RWPE2 (cell line): ENCODE results near the gene MACROD2.

ENCODE experiments used
- ATAC-seq: fragments of 200-7000 bp; cut with Tn5 transposase; 3 replicates; pipeline ENCODE4 v1.9.1; 2021; ENCODE audit warnings: low read depth
- DNase-seq: peaks from one replicate; pipeline ENCODE4 v3.0.0-alpha.2; 2020; ENCODE audit warnings: low spot score
- H3K27ac ChIP-seq: fragments of 450-650 bp; 2 replicates; pipeline ENCODE4 v1.5.1; 2017; ENCODE audit warnings: mild to moderate bottlenecking; ENCODE audit not compliant: poor library complexity, severe bottlenecking
- H3K27me3 ChIP-seq: fragments of 250-450 bp; sonication (Bioruptor Pico); 2 replicates; pipeline ENCODE4 v1.5.1; 2021; ENCODE audit warnings: mild to moderate bottlenecking, moderate library complexity; ENCODE audit not compliant: insufficient read depth, poor library complexity, severe bottlenecking
- H3K36me3 ChIP-seq: fragments of 250-450 bp; sonication (Bioruptor Pico); 2 replicates; pipeline ENCODE4 v1.5.1; 2020; ENCODE audit warnings: low read depth, mild to moderate bottlenecking, moderate library complexity
- H3K4me1 ChIP-seq: fragments of 250-450 bp; sonication (Bioruptor Pico); 2 replicates; pipeline ENCODE4 v1.5.1; 2021; ENCODE audit warnings: mild to moderate bottlenecking, moderate library complexity; ENCODE audit not compliant: insufficient read depth, poor library complexity, severe bottlenecking
- H3K4me3 ChIP-seq: fragments of 250-450 bp; sonication (Bioruptor Pico); 2 replicates; pipeline ENCODE4 v1.5.1; 2021; ENCODE audit warnings: mild to moderate bottlenecking, moderate library complexity; ENCODE audit not compliant: severe bottlenecking
- H3K9me3 ChIP-seq: fragments of 250-450 bp; sonication (Bioruptor Pico); 2 replicates; pipeline ENCODE4 v1.5.1; 2021; ENCODE audit warnings: mild to moderate bottlenecking, moderate library complexity; ENCODE audit not compliant: severe bottlenecking
- TF ChIP-seq, protein P1 (sequence below): fragments of 450-650 bp; IDR thresholded peaks from one replicate; pipeline ENCODE4 v1.5.1; 2017; ENCODE audit warnings: mild to moderate bottlenecking, moderate library complexity; ENCODE audit not compliant: poor library complexity, severe bottlenecking

The MACROD2 gene

DNA sequence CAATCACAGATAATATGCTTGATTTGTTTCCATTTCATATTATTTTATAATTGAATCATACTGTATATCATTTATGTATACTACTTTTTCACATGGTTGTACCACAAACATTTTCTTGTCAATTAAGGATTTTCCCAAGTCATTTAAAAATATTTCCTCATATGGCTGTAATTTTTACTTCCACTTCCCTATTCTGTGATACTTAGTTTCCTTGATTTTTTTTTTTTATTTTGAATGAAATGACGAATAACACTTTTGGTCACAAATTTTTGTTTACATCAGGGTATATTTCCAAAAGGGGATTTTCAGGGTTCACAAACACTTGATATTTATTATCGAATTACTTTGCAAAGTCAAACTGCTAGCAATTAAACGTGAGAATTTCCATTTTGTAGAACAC is 2062.3 kb downstream of the MACROD2 start:
- Histone ChIP-seq H3K4me3 (no peak overlapping the region), H3K9me3 (no peaks in the 10 kb centered on the region), H3K27ac (no peak overlapping the region), H3K36me3 (no peaks in the 10 kb centered on the region), H3K4me1 (no peaks in the 10 kb centered on the region), H3K27me3 (no peaks in the 10 kb centered on the region)
- ATAC-seq (no peak), DNase-seq (no peak)
- TF ChIP-seq, protein P1, sequence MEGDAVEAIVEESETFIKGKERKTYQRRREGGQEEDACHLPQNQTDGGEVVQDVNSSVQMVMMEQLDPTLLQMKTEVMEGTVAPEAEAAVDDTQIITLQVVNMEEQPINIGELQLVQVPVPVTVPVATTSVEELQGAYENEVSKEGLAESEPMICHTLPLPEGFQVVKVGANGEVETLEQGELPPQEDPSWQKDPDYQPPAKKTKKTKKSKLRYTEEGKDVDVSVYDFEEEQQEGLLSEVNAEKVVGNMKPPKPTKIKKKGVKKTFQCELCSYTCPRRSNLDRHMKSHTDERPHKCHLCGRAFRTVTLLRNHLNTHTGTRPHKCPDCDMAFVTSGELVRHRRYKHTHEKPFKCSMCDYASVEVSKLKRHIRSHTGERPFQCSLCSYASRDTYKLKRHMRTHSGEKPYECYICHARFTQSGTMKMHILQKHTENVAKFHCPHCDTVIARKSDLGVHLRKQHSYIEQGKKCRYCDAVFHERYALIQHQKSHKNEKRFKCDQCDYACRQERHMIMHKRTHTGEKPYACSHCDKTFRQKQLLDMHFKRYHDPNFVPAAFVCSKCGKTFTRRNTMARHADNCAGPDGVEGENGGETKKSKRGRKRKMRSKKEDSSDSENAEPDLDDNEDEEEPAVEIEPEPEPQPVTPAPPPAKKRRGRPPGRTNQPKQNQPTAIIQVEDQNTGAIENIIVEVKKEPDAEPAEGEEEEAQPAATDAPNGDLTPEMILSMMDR = no peak

DNA sequence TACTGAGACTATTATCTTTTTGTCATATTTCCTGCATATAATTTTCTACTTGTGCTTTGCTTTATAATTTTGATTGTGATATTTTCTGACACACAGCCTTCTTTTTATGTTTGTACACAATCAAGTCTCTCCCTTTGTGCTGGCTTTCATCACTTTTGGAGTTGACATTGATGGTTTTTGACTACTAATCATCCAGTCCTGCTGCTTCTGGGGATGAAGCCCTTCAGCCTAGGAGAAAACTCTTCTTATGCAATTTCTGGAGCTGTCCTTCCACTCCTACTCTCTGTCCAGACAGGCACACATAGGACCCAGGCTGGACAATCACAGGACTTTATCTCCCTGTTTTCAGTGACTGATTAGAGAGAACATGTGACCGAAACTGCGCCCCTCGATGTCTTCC is 2063.0 kb downstream of the MACROD2 start:
- no peak for DNase-seq
- Histone ChIP-seq H3K4me3 (no peak overlapping the region), H3K27me3 (no peaks in the 10 kb centered on the region), H3K4me1 (no peaks in the 10 kb centered on the region), H3K9me3 (no peaks in the 10 kb centered on the region), H3K27ac (no peak overlapping the region), H3K36me3 (no peaks in the 10 kb centered on the region)
- ATAC-seq = no peak
- TF ChIP-seq, protein P1 = no peak

GRCh38 chr20:16059841-16060240 is 2064.5 kb downstream of the MACROD2 start:
- Histone ChIP-seq H3K36me3 (no peaks in the 10 kb centered on the region), H3K4me3 (no peak overlapping the region), H3K27me3 (no peaks in the 10 kb centered on the region), H3K27ac (no peak overlapping the region), H3K4me1 (no peaks in the 10 kb centered on the region), H3K9me3 (no peaks in the 10 kb centered on the region)
- TF ChIP-seq, protein P1 = no peak
- no peak for DNase-seq
- ATAC-seq = no peak

DNA sequence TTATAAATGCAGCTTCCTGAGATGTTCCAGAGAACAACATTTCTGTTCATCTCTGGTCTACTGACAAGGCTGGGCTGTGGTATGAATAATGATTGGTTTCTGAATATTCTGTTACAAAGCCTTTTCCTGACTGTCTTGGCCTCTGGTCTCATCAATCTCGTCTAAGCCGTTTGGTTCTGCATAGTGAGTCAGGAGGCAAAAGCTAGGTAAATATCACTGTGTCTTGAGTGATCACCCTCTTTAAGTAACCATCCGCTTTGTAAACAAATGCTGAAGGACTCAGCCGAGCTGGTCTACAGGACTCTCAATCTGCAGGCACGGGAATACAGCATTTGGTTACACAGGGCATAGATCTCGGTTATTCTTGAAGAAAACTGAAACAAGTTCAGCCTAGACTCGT is 2066.0 kb downstream of the MACROD2 start:
- no peak overlapping the region for H3K27ac ChIP-seq
- no peak overlapping the region for H3K4me3 ChIP-seq
- no peaks in the 10 kb centered on the region for H3K4me1 ChIP-seq
- H3K27me3 ChIP-seq = no peaks in the 10 kb centered on the region
- no peaks in the 10 kb centered on the region for H3K36me3 ChIP-seq
- H3K9me3 ChIP-seq = no peaks in the 10 kb centered on the region
- ATAC-seq (no peak), DNase-seq (no peak)
- TF ChIP-seq, protein P1 = no peak

DNA sequence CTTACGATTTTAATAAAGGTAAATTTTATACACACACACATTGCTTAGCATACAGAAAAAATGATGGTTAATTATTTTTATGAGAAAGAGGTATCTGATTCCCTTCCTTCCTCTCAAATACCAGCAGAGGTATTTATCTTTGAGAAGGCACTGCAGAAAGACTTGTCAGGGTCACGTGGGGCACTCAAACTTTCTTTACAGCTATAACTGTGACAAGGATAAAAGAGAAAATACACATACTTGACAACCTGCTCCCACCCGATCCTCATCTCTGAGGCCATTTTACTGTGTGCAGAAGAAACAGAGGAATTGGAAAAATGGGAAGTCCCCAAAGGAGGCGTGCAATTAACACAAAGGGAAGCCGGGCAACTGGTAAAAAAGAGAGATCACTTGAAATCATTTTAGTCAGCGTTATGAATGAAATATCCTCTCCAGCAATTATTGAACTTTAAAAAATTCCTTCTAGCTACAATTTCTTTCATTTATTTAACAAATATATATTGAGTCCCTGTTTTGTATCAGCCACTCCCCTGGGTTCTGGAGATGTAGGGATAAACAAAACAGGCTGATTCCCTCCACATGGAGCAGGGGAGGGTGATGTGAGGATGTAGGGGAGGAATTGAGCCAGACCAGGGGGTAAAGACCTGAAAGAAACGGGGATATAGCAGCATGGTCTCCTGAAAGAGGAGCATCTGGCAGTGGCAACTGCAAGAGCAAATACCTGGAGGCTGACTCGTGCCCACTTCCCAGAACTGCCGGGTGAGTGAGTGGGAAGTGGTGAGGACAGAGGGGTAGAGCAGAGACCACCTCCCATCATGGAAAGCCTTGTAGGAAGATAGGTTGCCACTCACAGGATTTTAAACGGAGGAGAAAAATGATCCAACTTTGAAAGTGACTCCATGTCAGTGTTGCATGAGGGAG is 2067.6 kb downstream of the MACROD2 start:
- ATAC-seq (peak; percentile 60; the same call in 2 of the 3 replicates), DNase-seq (no peak)
- no peaks in the 10 kb centered on the region for H3K9me3 ChIP-seq
- H3K27ac ChIP-seq = no peak overlapping the region
- no peaks in the 10 kb centered on the region for H3K4me1 ChIP-seq
- H3K27me3 ChIP-seq = no peaks in the 10 kb centered on the region
- no peaks in the 10 kb centered on the region for H3K36me3 ChIP-seq
- TF ChIP-seq, protein P1 = no peak
- no peak overlapping the region for H3K4me3 ChIP-seq
